Astrocyte of the spinal cord (primary cell): Measurements from ENCODE around the gene WDR5B.
A peak's percentile ranks its signal among the peaks of the same experiment; 100 is the strongest.

Experiments used
- DNase-seq: peaks from one replicate; pipeline ENCODE4 v3.0.0; 2011; ENCODE audit warnings: low read depth, low spot score
- H3K4me3 ChIP-seq: 2 replicates; pipeline ENCODE4 v1.5.1; 2011; ENCODE audit warnings: low read depth, mild to moderate bottlenecking, low read length, moderate library complexity
- CTCF ChIP-seq: IDR thresholded peaks from 2 replicates; pipeline ENCODE4 v1.5.1; 2012; ENCODE audit warnings: low read depth, mild to moderate bottlenecking, low read length, inconsistent platforms
- in situ Hi-C: cut with HindIII; loops from 2 replicates; pipeline ENCODE4 v1.10.0; 2017; ENCODE audit warnings: low sequenced_read_pairs

Gene WDR5B

DNA sequence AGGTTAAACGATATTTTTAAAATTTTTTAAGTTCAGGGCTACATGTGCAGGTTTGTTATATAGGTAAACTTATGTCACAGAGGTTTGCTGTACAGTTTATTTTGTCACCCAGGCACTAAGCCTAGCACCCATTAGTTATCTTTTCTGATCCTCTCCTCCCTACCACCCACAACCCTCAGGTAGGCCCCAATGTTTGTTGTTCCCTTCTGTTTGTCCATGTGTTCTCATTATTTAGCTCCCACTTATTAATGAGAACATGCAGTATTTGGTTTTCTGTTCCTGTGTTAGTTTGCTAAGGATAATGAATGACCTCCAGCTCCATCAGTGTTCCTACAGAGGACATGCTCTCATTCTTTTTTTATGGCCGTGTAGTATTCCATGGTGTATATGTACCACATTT is 16.9 kb downstream of the WDR5B start:
- in situ Hi-C loops = no loop called here
- no peak overlapping the region for H3K4me3 ChIP-seq
- no peak for DNase-seq
- TF ChIP-seq CTCF = no peak

- no peak for TF ChIP-seq CTCF
- in situ Hi-C loops = no loop called here
- no peak overlapping the region for H3K4me3 ChIP-seq
- no peak for DNase-seq
Observed at GRCh38 chr3:122397201-122397600, 18.7 kb downstream of the WDR5B start.

DNA sequence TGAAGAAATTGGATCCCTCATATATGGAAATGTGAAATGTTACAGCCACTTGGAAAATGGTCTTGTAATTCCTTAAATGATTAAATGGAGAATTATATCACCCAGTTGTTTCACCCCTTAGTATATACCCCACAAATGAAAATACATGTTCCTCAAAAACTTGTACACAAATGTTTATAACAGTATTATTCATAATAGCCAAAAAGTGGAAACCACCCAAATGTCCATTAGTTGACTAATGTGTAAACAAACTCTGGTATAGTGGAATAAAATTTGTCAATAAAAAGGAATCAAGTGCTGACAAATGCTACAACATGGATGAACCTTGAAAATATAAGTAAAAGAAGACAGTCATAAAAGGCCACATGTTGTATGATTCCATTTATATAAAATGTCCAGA is 19.4 kb downstream of the WDR5B start:
- TF ChIP-seq CTCF = no peak
- DNase-seq = no peak
- no peak overlapping the region for H3K4me3 ChIP-seq
- in situ Hi-C loops = no loop called here

DNA sequence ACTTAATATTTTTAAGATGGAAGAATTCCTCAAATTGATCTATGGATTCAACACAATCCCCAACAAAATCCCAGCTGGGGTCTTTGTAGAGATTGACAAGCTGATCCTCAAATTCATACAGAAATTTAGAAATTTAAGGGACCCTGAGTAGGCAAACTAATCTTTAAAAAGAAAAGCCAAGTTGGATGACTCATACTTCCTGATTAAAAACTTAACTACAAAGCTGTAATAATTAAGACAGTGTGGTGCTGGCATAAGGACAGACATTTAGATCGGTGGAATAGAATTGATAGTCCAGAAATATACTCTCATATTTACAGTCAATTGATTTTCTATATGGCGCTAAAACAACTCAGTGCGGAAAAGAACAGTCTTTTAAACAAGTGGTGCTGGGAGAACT is 20.3 kb downstream of the WDR5B start:
- DNase-seq = no peak
- TF ChIP-seq CTCF = no peak
- no peak overlapping the region for H3K4me3 ChIP-seq
- in situ Hi-C loops = no loop called here

- in situ Hi-C loops = no loop called here
- no peak for DNase-seq
- TF ChIP-seq CTCF = no peak
- no peak overlapping the region for H3K4me3 ChIP-seq
Observed at GRCh38 chr3:122394173-122394572, 21.7 kb downstream of the WDR5B start.

DNA sequence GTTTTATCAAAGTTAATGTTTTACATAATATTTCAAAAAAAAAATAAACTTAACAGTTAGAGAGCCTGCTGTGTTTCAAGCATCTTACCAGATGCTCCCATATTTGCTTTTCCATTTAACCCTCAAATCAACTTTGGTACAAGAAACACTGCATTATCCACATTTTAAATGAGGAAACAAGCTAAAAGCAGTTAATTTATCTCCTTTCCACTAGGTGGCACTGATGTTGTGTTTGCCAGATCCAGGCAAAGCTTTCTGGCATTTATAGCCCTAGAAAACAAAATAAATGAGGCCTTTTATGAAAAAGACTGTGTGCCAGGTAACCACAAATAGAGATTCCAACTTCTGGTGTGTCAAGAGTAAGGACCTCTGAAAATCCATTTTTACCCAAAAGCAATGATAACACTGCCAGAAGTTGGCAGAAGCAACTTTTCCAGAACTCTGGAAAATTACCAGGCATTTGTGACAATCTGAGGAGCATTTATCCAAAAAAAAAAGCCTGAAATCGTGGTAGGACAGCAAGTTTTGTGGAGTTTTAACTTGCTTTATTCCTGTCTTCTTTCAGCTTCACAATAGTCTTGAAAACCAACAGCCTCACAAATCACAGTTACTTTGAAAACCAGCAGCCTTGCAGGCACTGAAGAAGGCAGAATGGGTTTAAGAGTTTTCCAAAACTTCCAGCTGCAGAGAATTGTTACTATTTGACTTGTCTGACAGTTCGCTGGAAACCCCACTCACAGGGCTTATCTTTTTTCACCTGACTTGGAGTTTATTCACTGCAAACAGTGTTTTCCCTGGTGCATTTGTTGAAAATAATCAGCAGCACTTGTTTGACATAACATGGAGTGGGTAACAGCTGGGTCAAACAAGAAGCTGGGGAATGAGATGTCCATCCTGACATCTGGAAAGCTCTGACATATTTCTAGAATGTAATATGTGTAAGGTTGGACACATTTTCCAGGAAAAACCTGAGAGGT is 22.7 kb downstream of the WDR5B start:
- peak; percentile 67 for TF ChIP-seq CTCF
- in situ Hi-C loops = no loop called here
- H3K4me3 ChIP-seq = no peak overlapping the region
- peak; percentile 65 for DNase-seq
